Measurements from ENCODE around the gene TSHZ2. TPM values are rescaled to one million over a fixed set of nuclear protein-coding genes. Genes with fewer than 3 reads are reported as not detected.
"Not testable (repeated sequence)": the region's sequence is repeated elsewhere in the genome, so short reads cannot be mapped to it uniquely, and the experiment has no call there.

Gene TSHZ2
- total RNA-seq, 1 donor from 2014 or later: 12.6 TPM

DNA sequence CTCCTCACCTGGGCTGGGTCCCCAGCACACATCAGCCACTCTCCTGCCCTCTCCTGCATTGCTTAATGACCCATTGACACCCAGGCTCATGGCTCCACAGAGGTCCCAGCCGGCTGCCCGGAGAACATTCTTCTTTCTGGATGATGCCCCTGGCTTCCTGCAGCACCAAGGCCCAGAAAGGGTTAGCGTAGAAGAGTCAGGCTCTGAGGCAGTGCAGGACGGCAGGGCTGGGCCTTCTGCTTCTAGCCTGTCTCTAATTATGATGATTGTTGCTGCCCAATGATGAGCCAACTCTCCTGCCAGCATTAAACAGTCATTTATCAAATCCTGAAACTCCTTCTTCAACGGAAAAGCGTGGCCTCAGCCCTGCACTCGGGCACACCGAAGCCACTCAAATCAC is 555.0 kb downstream of the TSHZ2 start:
- intact Hi-C loops (cut with DNase I): no loop called here
- TF ChIP-seq, protein P1, sequence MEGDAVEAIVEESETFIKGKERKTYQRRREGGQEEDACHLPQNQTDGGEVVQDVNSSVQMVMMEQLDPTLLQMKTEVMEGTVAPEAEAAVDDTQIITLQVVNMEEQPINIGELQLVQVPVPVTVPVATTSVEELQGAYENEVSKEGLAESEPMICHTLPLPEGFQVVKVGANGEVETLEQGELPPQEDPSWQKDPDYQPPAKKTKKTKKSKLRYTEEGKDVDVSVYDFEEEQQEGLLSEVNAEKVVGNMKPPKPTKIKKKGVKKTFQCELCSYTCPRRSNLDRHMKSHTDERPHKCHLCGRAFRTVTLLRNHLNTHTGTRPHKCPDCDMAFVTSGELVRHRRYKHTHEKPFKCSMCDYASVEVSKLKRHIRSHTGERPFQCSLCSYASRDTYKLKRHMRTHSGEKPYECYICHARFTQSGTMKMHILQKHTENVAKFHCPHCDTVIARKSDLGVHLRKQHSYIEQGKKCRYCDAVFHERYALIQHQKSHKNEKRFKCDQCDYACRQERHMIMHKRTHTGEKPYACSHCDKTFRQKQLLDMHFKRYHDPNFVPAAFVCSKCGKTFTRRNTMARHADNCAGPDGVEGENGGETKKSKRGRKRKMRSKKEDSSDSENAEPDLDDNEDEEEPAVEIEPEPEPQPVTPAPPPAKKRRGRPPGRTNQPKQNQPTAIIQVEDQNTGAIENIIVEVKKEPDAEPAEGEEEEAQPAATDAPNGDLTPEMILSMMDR (IDR thresholded peaks at IDR 0.05): no peak
- DNase-seq: no peak
- H3K4me3 ChIP-seq: no peak overlapping the region
- no peak overlapping the region for H3K27ac ChIP-seq
- no peaks in the 10 kb centered on the region for H3K9me3 ChIP-seq
- no peaks in the 10 kb centered on the region for H3K36me3 ChIP-seq
- H3K4me1 ChIP-seq: no peaks in the 10 kb centered on the region
- ATAC-seq: no peak
- no peaks in the 10 kb centered on the region for H3K27me3 ChIP-seq (ENCODE audit: low read depth)

DNA sequence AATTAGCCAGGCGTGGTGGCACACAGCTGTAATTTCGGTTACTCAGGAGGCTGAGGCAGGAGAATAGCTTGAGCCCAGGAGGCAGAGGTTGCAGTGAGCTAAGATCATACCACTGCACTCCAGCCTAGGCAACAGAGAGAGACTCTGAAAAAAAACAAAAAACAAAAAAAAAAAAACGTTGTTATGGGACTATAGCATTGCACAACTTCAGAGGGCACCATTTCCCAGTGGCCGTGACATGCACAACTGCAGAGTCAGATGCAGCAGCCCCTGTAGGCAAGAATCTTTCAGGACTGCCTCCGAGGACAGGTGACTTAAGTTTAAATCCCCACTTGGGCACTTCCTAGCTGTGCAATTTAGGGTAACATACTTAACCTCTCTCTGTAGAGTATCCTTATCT is 557.5 kb downstream of the TSHZ2 start:
- intact Hi-C loops (cut with DNase I): no loop called here
- ATAC-seq (no peak), DNase-seq (no peak)
- TF ChIP-seq, protein P1 (IDR thresholded peaks at IDR 0.05): no peak
- Histone ChIP-seq H3K27ac (no peak overlapping the region), H3K9me3 (no peaks in the 10 kb centered on the region), H3K27me3 (ENCODE audit: low read depth) (no peaks in the 10 kb centered on the region), H3K4me3 (no peak overlapping the region), H3K36me3 (no peaks in the 10 kb centered on the region), H3K4me1 (no peaks in the 10 kb centered on the region)

DNA sequence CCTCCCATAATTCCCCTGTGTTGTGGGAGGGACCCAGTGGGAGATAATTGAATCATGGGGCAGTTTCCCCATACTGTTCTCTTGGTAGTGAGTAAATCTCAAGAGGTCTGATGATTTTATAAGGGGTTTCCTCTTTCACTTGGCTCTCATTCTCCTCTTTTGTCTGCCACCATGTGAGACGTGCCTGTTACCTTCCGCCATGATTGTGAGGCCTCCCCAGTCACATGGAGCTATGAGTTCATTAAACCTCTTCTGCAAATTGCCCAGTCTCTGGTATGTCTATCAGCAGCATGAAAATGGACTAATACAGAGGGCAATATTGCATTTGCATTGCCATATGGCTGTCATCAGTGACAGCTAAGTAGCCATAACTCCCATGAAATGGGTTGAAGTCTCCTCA is 558.3 kb downstream of the TSHZ2 start:
- no peak overlapping the region for H3K27ac ChIP-seq
- H3K36me3 ChIP-seq: no peaks in the 10 kb centered on the region
- intact Hi-C loops (cut with DNase I): no loop called here
- TF ChIP-seq, protein P1 (IDR thresholded peaks at IDR 0.05): no peak
- H3K9me3 ChIP-seq: no peaks in the 10 kb centered on the region
- DNase-seq (no peak), ATAC-seq (no peak)
- H3K27me3 ChIP-seq (ENCODE audit: low read depth): no peaks in the 10 kb centered on the region
- H3K4me1 ChIP-seq: no peaks in the 10 kb centered on the region
- no peak overlapping the region for H3K4me3 ChIP-seq

DNA sequence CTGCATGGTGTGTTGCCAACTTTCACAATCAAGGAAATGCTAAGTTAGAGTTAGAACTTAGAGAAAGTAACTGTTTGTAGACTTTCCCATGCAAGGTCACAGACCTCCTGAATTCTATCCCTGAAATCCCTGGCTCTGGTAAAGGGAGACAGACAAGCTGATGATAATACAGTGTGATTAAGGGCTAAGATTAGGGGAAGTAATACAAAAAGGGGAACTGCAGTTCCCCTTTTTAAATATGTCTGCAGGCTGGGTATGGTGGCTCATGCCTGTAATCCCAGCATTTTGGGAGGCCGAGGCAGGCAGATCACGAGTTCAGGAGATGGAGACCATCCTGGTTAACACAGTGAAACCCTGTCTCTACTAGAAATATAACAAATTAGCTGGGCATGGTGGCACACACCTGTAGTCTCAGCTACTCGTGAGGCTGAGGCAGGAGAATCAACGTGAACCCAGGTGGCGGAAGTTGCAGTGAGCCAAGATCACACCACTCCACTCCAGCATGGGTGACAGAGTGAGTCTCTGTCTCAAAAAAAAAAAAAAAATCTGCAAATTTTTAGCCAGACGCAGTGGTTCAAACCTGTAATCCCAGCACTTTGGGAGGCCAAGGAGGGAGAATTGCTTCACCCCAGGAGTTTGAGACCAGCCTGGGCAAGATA is 560.6 kb downstream of the TSHZ2 start:
- H3K4me3 ChIP-seq; H3K36me3 ChIP-seq; H3K27ac ChIP-seq; DNase-seq; intact Hi-C loops (cut with DNase I); H3K27me3 ChIP-seq (ENCODE audit: low read depth); H3K4me1 ChIP-seq; H3K9me3 ChIP-seq: not testable (repeated sequence)
- ATAC-seq: peak in 1 of 2 donors; percentile 30

DNA sequence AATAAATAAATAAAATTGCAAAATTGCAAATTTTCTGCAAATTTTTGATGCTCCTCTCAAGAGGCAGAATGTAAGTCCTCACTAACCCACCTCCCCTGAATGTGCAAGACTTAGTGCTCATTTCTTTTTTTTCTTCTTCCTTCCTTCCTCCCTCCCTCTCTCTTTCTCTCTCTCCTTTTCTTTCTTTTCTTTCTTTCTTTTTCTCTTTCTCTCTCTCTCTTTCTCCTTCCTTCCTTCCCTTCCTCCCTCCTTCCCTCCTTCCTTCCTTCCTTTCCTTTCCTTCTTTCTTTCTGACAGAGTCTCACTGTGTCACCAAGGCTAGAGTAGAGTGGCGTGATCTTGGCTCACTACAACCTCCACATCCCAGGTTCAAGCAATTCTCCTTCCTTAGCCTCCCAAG is 561.3 kb downstream of the TSHZ2 start:
- no peak for DNase-seq
- Histone ChIP-seq H3K27me3 (ENCODE audit: low read depth) (no peaks in the 10 kb centered on the region), H3K9me3 (no peaks in the 10 kb centered on the region), H3K27ac (no peak overlapping the region), H3K36me3 (no peaks in the 10 kb centered on the region), H3K4me1 (no peaks in the 10 kb centered on the region), H3K4me3 (no peak overlapping the region)
- TF ChIP-seq, protein P1 (IDR thresholded peaks at IDR 0.05): no peak
- intact Hi-C loops (cut with DNase I): no loop called here
- ATAC-seq: no peak

DNA sequence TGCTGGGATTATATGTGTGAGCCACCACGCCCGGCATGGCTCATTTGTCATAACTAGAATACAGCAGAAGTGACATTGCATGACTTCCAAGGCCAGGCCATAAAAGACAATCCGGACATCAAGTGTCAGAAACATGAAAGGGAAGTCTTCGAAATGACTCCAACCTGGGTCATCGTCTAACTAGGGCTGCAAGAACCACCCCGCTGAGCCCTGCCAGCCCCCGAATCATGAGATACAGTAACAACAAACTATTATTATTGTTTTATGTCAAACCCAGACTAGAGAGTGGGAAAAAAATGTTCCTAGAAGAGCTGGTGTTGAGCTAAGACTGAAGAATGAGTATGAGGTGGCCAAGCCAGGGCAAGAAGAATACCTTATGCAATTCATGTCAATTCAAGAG is 561.9 kb downstream of the TSHZ2 start:
- no peak for DNase-seq
- H3K27me3 ChIP-seq (ENCODE audit: low read depth): no peaks in the 10 kb centered on the region
- no peaks in the 10 kb centered on the region for H3K4me1 ChIP-seq
- ATAC-seq: no peak
- H3K9me3 ChIP-seq: no peaks in the 10 kb centered on the region
- no peak overlapping the region for H3K4me3 ChIP-seq
- intact Hi-C loops (cut with DNase I): no loop called here
- H3K36me3 ChIP-seq: no peaks in the 10 kb centered on the region
- TF ChIP-seq, protein P1 (IDR thresholded peaks at IDR 0.05): no peak
- H3K27ac ChIP-seq: no peak overlapping the region
